Skeletal muscle satellite cell (primary cell): Measurements from ENCODE around the gene MS4A4A.

ENCODE experiments used
- H3K27me3 ChIP-seq: 2 replicates; pipeline ENCODE4 v1.7.0; 2013; ENCODE audit warnings: low read length; ENCODE audit not compliant: control insufficient read depth, insufficient read depth
- H3K36me3 ChIP-seq: 2 replicates; pipeline ENCODE4 v1.7.0; 2013; ENCODE audit warnings: mild to moderate bottlenecking, control low read depth, low read length; ENCODE audit not compliant: insufficient read depth
- H3K4me1 ChIP-seq: 2 replicates; pipeline ENCODE4 v1.7.0; 2013; ENCODE audit warnings: low read length; ENCODE audit not compliant: control insufficient read depth, insufficient read depth
- H3K4me2 ChIP-seq: 2 replicates; pipeline ENCODE4 v1.7.0; 2013; ENCODE audit warnings: mild to moderate bottlenecking, low read length
- H3K4me3 ChIP-seq: 2 replicates; pipeline ENCODE4 v1.7.0; 2013; ENCODE audit warnings: low read length
- H3K9ac ChIP-seq: 2 replicates; pipeline ENCODE4 v1.7.0; 2013; ENCODE audit warnings: mild to moderate bottlenecking, low read depth, low read length, moderate library complexity
- H3K9me3 ChIP-seq: replicated peaks from 2 replicates; pipeline ENCODE4 v1.7.0; 2013; ENCODE audit warnings: mild to moderate bottlenecking, control low read depth, low read length

Gene MS4A4A

GRCh38 chr11:60305906-60306619, 25.6 kb downstream of the MS4A4A start:
- H3K9ac ChIP-seq, result no peak overlapping the region
- peaks cover 3% of the 10 kb centered on the region for H3K9me3 ChIP-seq
- no peaks in the 10 kb centered on the region for H3K4me1 ChIP-seq
- H3K27me3 ChIP-seq, result no peaks in the 10 kb centered on the region
- no peaks in the 10 kb centered on the region for H3K36me3 ChIP-seq
- no peak overlapping the region for H3K4me3 ChIP-seq
- H3K4me2 ChIP-seq, result no peak overlapping the region

- Histone ChIP-seq H3K4me1 (no peaks in the 10 kb centered on the region), H3K36me3 (no peaks in the 10 kb centered on the region), H3K9ac (no peak overlapping the region), H3K9me3 (peaks cover 3% of the 10 kb centered on the region), H3K27me3 (no peaks in the 10 kb centered on the region), H3K4me2 (no peak overlapping the region), H3K4me3 (no peak overlapping the region)
These were observed 27.2 kb downstream of the MS4A4A start for GRCh38 chr11:60307507-60308195.

GRCh38 chr11:60310407-60310998, 30.0 kb downstream of the MS4A4A start:
- Histone ChIP-seq H3K4me3 (no peak overlapping the region), H3K36me3 (no peaks in the 10 kb centered on the region), H3K9ac (no peak overlapping the region), H3K4me2 (no peak overlapping the region), H3K4me1 (no peaks in the 10 kb centered on the region), H3K9me3 (peaks cover 3% of the 10 kb centered on the region), H3K27me3 (no peaks in the 10 kb centered on the region)

- no peaks in the 10 kb centered on the region for H3K9me3 ChIP-seq
- H3K4me3 ChIP-seq, result no peak overlapping the region
- no peaks in the 10 kb centered on the region for H3K27me3 ChIP-seq
- no peak overlapping the region for H3K9ac ChIP-seq
- no peaks in the 10 kb centered on the region for H3K4me1 ChIP-seq
- H3K4me2 ChIP-seq, result no peak overlapping the region
- no peaks in the 10 kb centered on the region for H3K36me3 ChIP-seq
These were observed 34.3 kb downstream of the MS4A4A start for GRCh38 chr11:60314635-60315321.

- Histone ChIP-seq H3K36me3 (no peaks in the 10 kb centered on the region), H3K27me3 (no peaks in the 10 kb centered on the region), H3K9me3 (no peaks in the 10 kb centered on the region), H3K4me2 (no peak overlapping the region), H3K4me1 (no peaks in the 10 kb centered on the region), H3K4me3 (no peak overlapping the region), H3K9ac (no peak overlapping the region)
These were observed 35.4 kb downstream of the MS4A4A start for GRCh38 chr11:60315871-60316270.

- Histone ChIP-seq H3K4me2 (no peak overlapping the region), H3K4me3 (no peak overlapping the region), H3K9ac (no peak overlapping the region), H3K36me3 (no peaks in the 10 kb centered on the region), H3K4me1 (no peaks in the 10 kb centered on the region), H3K27me3 (no peaks in the 10 kb centered on the region), H3K9me3 (no peaks in the 10 kb centered on the region)
These were observed 35.9 kb downstream of the MS4A4A start for GRCh38 chr11:60316317-60316716.

GRCh38 chr11:60318726-60319125, 38.3 kb downstream of the MS4A4A start:
- H3K4me3 ChIP-seq, result no peak overlapping the region
- no peaks in the 10 kb centered on the region for H3K9me3 ChIP-seq
- no peaks in the 10 kb centered on the region for H3K27me3 ChIP-seq
- H3K36me3 ChIP-seq, result no peaks in the 10 kb centered on the region
- H3K4me1 ChIP-seq, result no peaks in the 10 kb centered on the region
- H3K9ac ChIP-seq, result no peak overlapping the region
- no peak overlapping the region for H3K4me2 ChIP-seq

GRCh38 chr11:60321051-60321450, 40.6 kb downstream of the MS4A4A start:
- H3K27me3 ChIP-seq, result no peaks in the 10 kb centered on the region

GRCh38 chr11:60326955-60327354, 46.5 kb downstream of the MS4A4A start, which contains the start of gene MS4A6E:
Gene MS4A6E (plus strand): TSS chr11:60327255. CDS start chr11:60334896, 7,641 bp downstream.
- Histone ChIP-seq H3K9me3 (no peaks in the 10 kb centered on the region), H3K4me2 (no peak within 1 kb of the TSS), H3K27me3 (no peaks in the 10 kb centered on the region), H3K9ac (no peak within 1 kb of the TSS), H3K4me1 (no peaks in the 10 kb centered on the region), H3K36me3 (no peaks in the 10 kb centered on the region), H3K4me3 (no peak within 1 kb of the TSS)

More at GRCh38 chr11:60321051-60321450, 40.6 kb downstream of the MS4A4A start:
- Histone ChIP-seq H3K4me3 (no peak overlapping the region), H3K4me1 (no peaks in the 10 kb centered on the region), H3K36me3 (no peaks in the 10 kb centered on the region), H3K9me3 (no peaks in the 10 kb centered on the region), H3K4me2 (no peak overlapping the region), H3K9ac (no peak overlapping the region)

GRCh38 chr11:60328460-60328859, 48.0 kb downstream of the MS4A4A start:
- no peak overlapping the region for H3K4me2 ChIP-seq
- no peaks in the 10 kb centered on the region for H3K36me3 ChIP-seq
- H3K4me3 ChIP-seq, result no peak overlapping the region
- no peak overlapping the region for H3K9ac ChIP-seq
- no peaks in the 10 kb centered on the region for H3K27me3 ChIP-seq
- H3K4me1 ChIP-seq, result no peaks in the 10 kb centered on the region
- no peaks in the 10 kb centered on the region for H3K9me3 ChIP-seq

GRCh38 chr11:60332846-60333245, 52.4 kb downstream of the MS4A4A start:
- Histone ChIP-seq H3K4me2 (no peak overlapping the region), H3K4me1 (no peaks in the 10 kb centered on the region), H3K9ac (no peak overlapping the region), H3K36me3 (no peaks in the 10 kb centered on the region), H3K27me3 (no peaks in the 10 kb centered on the region), H3K9me3 (no peaks in the 10 kb centered on the region), H3K4me3 (no peak overlapping the region)
